Loucy (cell line): ENCODE results near the gene LLCFC1.

Experiments
- EZH2phosphoT487 ChIP-seq: fragments of 200-600 bp; IDR thresholded peaks from 2 replicates; pipeline ENCODE4 v1.6.1; 2018; ENCODE audit warnings: antibody characterized with exemption, mild to moderate bottlenecking, moderate library complexity, borderline replicate concordance
- TF ChIP-seq, protein P1 (sequence below): fragments of 200-600 bp; sonication (generic); conservative IDR thresholded peaks from 2 replicates; pipeline ENCODE4 v1.5.1; 2014; ENCODE audit warnings: mild to moderate bottlenecking, antibody characterized with exemption, low read length

DNA sequence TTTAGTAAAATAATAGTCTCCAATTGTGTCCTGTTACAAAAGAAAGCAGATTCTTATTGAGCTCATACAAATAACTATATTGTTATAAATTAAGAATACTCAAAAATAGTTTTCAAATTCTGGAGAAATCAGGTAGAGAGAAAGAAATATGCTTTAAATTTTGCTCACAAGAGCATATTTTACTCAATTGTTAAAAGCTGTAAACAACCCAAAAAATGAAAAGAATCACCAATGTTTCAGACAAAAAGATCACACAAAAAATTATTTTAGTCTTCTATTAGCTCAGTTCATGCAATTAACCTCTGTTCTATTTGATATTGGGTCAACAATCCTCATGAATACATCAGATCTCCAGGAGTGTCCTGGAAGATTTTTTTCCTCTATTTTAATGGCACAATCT, 35.2 kb upstream of the LLCFC1 start:
- TF ChIP-seq, protein P1, sequence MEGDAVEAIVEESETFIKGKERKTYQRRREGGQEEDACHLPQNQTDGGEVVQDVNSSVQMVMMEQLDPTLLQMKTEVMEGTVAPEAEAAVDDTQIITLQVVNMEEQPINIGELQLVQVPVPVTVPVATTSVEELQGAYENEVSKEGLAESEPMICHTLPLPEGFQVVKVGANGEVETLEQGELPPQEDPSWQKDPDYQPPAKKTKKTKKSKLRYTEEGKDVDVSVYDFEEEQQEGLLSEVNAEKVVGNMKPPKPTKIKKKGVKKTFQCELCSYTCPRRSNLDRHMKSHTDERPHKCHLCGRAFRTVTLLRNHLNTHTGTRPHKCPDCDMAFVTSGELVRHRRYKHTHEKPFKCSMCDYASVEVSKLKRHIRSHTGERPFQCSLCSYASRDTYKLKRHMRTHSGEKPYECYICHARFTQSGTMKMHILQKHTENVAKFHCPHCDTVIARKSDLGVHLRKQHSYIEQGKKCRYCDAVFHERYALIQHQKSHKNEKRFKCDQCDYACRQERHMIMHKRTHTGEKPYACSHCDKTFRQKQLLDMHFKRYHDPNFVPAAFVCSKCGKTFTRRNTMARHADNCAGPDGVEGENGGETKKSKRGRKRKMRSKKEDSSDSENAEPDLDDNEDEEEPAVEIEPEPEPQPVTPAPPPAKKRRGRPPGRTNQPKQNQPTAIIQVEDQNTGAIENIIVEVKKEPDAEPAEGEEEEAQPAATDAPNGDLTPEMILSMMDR, result no peak
- no peak for TF ChIP-seq EZH2phosphoT487
